Measurements from ENCODE around the gene MRPL28.

GRCh38 chr16:375927-376816, 5.8 kb upstream of the MRPL28 start:
- TF ChIP-seq, protein P1, sequence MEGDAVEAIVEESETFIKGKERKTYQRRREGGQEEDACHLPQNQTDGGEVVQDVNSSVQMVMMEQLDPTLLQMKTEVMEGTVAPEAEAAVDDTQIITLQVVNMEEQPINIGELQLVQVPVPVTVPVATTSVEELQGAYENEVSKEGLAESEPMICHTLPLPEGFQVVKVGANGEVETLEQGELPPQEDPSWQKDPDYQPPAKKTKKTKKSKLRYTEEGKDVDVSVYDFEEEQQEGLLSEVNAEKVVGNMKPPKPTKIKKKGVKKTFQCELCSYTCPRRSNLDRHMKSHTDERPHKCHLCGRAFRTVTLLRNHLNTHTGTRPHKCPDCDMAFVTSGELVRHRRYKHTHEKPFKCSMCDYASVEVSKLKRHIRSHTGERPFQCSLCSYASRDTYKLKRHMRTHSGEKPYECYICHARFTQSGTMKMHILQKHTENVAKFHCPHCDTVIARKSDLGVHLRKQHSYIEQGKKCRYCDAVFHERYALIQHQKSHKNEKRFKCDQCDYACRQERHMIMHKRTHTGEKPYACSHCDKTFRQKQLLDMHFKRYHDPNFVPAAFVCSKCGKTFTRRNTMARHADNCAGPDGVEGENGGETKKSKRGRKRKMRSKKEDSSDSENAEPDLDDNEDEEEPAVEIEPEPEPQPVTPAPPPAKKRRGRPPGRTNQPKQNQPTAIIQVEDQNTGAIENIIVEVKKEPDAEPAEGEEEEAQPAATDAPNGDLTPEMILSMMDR (IDR thresholded peaks at IDR 0.05; ENCODE audit: poor library complexity) = no peak
- no peak for TF ChIP-seq EZH2 (IDR thresholded peaks at IDR 0.05; ENCODE audit: borderline replicate concordance)

All from hepatocyte (in vitro differentiated cells).